ENCODE data around the gene SNN.
A peak's percentile ranks its signal among the peaks of the same experiment; 100 is the strongest.

The SNN gene

GRCh38 chr16:11668623-11669379 lies 546 bp downstream of the SNN start:
- DNase-seq: peak; percentile 43

GRCh38 chr16:11669380-11670146 lies 1.3 kb downstream of the SNN start:
- no peak for DNase-seq

GRCh38 chr16:11670171-11671131 lies 2.2 kb downstream of the SNN start:
- peak; percentile 45 for DNase-seq

GRCh38 chr16:11671271-11671670 lies 3.0 kb downstream of the SNN start:
- no peak for DNase-seq

GRCh38 chr16:11671676-11672075 lies 3.4 kb downstream of the SNN start:
- no peak for DNase-seq

GRCh38 chr16:11672206-11673090 lies 4.2 kb downstream of the SNN start:
- DNase-seq: peak; percentile 36

- no peak for DNase-seq
Observed at GRCh38 chr16:11673091-11674000, 5.1 kb downstream of the SNN start.

GRCh38 chr16:11674001-11674817 lies 6.0 kb downstream of the SNN start:
- no peak for DNase-seq

- no peak for DNase-seq
Observed at GRCh38 chr16:11674818-11675560, 6.7 kb downstream of the SNN start.

- peak; percentile 64 for DNase-seq
Observed at GRCh38 chr16:11675561-11676511, 7.6 kb downstream of the SNN start.

- no peak for DNase-seq
Observed at GRCh38 chr16:11676799-11677198, 8.5 kb downstream of the SNN start.

GRCh38 chr16:11677451-11677951 lies 9.2 kb downstream of the SNN start:
- DNase-seq: no peak

- no peak for DNase-seq
Observed at GRCh38 chr16:11677959-11678881, 10.0 kb downstream of the SNN start.

- DNase-seq: no peak
Observed at GRCh38 chr16:11679250-11679649, 11.0 kb downstream of the SNN start.

GRCh38 chr16:11679941-11680911 lies 12.0 kb downstream of the SNN start:
- no peak for DNase-seq
